Measurements from ENCODE around the gene NFKB1.
"Not testable (repeated sequence)": the region's sequence is repeated elsewhere in the genome, so short reads cannot be mapped to it uniquely, and the experiment has no call there.

Gene NFKB1

DNA sequence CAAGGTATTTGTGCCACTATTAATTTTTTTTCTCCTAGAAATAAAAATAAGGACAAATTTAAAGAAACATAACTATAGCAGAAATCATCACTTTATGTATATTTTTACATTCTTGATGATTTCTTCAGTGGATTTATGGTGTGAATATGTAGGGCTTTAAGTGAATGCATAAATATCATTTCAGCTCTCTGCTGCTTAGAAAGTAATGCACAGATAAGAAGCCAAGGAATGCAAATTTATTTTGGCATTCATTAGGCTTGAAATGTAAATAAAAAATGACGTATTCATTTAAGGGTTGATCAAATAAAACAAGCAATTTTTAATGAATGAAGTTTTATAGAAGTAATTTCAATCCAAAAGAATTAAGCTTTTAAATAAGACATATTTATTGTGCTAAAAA is 66.3 kb downstream of the NFKB1 start:
- DNase-seq (ENCODE audit: low read depth), result no peak

- no peak for DNase-seq (ENCODE audit: low read depth)
Measured at GRCh38 chr4:102569200-102569599, 68.0 kb downstream of the NFKB1 start.

DNA sequence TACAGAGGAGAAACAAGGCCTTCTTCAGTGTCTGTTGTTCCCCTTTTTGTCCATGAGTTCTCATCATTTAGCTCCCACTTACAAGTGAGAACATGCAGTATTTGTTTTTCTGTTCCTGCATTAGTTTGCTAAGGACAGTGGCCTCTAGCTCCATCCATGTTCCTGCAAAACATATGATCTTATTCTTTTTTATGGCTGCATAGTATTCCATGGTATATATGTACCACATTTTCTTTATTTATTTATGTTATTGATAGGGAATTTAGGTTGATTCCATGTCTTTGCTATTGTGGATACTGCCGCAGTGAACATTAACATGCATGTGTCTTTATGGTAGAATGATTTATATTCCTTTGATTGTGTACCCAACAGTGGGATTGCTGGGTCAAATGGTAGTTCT is 69.1 kb downstream of the NFKB1 start:
- not testable (repeated sequence) for DNase-seq (ENCODE audit: low read depth)

- DNase-seq (ENCODE audit: low read depth), result no peak
Measured at GRCh38 chr4:102572452-102572851, 71.3 kb downstream of the NFKB1 start.

DNA sequence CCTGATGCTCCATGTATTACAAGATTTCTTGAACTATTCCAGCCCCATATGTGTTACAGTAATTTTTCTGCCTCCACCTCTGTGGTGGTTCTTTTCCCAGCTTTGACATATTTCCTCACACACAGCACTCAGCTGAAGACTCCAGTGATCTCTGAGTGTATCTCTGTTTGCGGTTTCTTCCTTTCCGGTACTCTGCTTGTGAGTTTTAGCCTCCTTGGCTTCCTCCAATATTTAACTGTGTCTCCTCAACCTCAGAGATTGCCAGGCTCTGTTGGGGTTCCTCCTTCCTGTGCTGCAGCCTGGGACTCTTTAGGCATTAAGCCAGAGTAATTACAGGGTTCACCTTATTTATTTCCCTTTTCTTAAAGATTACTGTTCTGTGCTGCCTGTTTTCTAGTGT is 73.2 kb downstream of the NFKB1 start:
- no peak for DNase-seq (ENCODE audit: low read depth)

DNA sequence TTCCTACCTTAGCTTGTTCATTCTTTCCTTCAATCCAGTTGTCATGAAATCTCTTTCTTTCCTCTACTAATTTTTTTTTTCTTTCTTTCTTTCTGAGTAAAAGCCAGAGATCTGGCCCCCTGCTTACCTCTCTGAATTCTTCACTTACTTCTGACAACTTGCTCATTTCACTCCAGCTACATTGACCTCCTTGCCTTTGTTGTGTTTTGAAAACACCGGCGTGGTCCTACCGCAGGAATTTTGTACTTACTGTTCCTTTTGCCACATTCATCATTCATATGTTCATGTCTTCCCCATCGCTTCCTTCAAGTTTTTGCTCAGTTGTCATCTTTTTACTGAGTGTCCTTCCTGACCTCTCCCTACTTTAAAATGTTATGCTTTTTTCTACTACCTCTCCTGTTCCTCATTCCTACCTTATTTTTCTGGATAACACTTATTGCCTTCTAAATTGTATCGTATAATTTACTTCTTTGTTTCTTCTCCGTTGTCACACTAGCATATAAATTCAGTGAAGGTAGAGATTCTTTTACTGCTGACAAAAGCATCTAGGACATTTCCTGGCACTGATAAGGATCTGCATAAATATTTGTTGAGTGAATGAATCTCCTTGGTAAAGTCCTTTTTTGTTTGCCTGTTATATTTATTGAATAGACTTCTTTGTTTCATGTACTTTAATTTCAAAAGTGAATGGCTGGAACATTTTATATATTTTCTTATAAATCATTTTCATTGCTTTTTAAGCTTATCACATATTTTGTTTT is 74.4 kb downstream of the NFKB1 start:
- no peak for DNase-seq (ENCODE audit: low read depth)

DNA sequence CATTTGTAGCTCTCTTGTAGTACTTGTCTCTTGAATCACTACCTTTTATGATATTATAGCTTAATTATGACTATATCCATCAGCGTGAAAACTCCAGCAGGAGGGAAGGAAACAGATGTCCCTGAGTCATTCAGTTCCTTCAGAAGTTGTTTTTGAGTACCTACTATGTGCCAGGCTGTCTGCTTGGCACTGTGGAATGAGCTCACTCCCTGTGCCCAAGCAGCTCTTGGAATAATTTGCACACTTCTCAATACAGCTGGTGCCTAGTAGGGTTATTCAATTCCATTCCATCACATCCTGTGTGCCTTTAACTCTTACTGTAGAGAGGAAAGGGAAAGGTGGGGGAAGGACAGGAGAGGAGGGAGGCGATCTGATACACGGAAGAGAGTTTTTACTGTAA is 77.1 kb downstream of the NFKB1 start:
- DNase-seq (ENCODE audit: low read depth), result no peak

DNA sequence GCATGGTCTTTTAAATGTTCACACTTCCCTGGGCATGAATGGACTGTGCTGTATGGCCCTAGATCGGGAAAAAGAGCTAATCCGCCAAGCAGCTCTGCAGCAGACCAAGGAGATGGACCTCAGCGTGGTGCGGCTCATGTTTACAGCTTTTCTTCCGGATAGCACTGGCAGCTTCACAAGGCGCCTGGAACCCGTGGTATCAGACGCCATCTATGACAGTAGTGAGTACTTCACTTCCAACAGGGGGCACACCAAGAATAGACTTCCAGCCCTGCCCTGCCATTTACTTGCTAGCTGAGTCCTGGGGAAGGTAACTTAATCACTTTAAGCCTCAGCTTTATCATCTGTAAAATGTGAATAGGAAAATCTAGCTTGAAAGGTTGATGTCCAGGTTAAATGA is 77.7 kb downstream of the NFKB1 start:
- no peak for DNase-seq (ENCODE audit: low read depth)

- no peak for DNase-seq (ENCODE audit: low read depth)
Measured at GRCh38 chr4:102579794-102580462, 78.8 kb downstream of the NFKB1 start.

GRCh38 chr4:102580463-102580842 is 79.3 kb downstream of the NFKB1 start:
- no peak for DNase-seq (ENCODE audit: low read depth)

- DNase-seq (ENCODE audit: low read depth), result no peak
Measured at GRCh38 chr4:102584091-102584490, 82.9 kb downstream of the NFKB1 start.

DNA sequence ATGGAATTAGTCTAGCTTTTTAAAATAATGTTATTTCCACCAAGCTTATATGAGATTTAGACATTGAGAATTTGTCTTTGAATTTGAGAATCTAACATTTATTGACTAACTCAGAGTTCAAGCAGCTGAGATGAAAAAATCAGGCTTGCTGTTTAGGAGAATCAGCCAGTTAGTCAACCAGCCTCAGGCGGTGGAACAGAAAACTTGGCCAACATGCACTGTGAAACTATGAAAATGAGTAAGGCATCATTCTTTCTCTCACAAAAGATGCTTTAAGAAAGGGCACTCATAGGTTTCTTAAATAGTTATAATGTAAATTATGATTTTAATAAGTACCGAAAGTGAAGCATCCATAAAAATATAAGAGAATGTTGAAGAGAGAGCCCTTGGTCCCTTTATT is 84.2 kb downstream of the NFKB1 start:
- no peak for DNase-seq (ENCODE audit: low read depth)

GRCh38 chr4:102586002-102586643 is 85.0 kb downstream of the NFKB1 start:
- no peak for DNase-seq (ENCODE audit: low read depth)

- DNase-seq (ENCODE audit: low read depth), result no peak
Measured at GRCh38 chr4:102586644-102587021, 85.5 kb downstream of the NFKB1 start.

GRCh38 chr4:102589743-102590142 is 88.6 kb downstream of the NFKB1 start:
- DNase-seq (ENCODE audit: low read depth), result no peak

DNA sequence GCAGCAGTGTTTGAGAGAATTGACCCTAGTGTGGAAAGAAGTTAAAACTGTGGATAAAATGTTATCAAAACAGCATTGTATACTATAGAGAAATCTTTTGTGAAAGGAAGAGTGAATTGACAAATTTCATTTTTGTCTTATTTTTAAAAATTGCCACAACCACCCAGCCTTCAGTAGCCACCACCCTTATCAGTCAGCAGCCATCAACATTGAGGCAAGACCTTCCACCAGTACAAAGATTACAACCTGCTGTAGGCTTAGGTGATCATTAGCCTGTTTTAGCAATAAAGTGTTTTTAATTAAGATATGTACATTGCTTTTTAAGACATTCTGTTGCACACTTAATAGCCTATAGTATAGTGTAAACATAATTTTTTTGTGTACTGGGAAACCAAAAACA is 91.1 kb downstream of the NFKB1 start:
- DNase-seq (ENCODE audit: low read depth), result no peak

- DNase-seq (ENCODE audit: low read depth), result no peak
Measured at GRCh38 chr4:102593147-102593546, 92.0 kb downstream of the NFKB1 start.

GRCh38 chr4:102594000-102594399 is 92.8 kb downstream of the NFKB1 start:
- no peak for DNase-seq (ENCODE audit: low read depth)

DNA sequence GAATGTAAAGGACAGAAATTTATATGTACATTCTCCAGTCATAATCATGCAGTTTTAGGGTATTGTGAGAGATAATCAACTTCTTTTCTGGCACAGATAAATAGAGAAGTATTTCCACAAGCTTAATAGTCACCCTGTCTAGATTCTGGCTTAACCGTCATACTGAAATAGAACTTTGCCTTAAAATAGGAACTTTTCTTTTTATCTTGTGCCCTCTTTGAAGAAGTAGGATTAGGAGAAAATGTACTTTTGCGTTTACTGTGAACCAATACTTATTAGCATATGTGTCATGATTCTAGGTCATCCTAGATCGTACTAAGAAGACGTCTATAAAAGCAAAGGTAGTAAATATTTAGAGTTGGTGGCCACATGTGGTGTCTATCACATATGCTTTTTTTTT is 95.4 kb downstream of the NFKB1 start:
- DNase-seq (ENCODE audit: low read depth), result no peak

- no peak for DNase-seq (ENCODE audit: low read depth)
Measured at GRCh38 chr4:102598086-102598761, 97.1 kb downstream of the NFKB1 start.

DNA sequence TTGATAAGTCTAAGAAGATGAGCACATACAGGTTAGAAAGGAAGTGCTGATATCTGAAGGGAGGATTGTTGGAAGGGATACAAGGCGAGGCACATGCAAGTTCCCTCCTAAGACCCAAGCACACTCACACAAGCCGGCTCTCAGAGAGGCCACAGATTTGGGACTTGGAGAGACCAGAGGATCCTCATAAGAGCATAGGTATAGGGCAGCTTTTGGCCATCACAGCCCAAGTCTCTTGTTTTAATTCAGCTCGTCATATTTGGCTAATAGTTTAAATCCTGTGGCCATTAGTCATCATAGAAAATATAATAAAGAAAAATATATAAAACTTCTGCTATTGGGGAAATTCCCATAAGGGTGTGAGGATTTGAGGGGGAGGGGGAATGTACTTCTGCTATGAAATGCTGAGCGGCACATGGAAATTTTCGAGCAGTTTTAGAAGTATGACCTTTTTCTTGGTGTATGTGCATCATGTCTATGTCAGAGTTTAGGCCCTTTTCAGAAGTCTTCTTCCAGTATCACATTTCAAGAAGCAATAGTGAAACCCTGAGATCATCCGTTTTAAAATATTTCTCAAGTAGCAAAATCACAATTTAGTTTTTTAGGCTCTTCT is 97.7 kb downstream of the NFKB1 start:
- no peak for DNase-seq (ENCODE audit: low read depth)

DNA sequence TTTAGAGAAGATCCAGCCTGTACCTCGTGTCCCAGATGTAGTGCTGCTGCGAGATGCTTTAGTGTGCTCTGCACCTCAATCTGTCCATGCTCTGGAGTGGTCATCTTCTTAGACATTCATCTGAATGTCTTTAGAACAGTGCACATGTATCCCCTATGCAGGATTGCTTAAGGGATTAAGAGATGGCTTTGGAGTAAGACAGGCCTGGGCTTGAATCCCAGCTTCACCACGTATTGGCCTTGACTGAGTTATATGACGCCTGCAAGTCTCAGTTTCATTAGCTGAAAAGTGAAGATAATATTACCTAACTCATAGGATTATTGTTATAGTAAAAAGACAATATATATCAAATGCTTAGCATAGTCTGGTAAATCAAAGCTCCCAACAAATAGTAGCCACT is 98.3 kb downstream of the NFKB1 start:
- no peak for DNase-seq (ENCODE audit: low read depth)
